HUES48 (cell line): ENCODE measurements around the gene SPIN1.
"Not testable (repeated sequence)": the region's sequence is repeated elsewhere in the genome, so short reads cannot be mapped to it uniquely, and the experiment has no call there.

Experiments
- H3K27ac ChIP-seq: one replicate; pipeline ENCODE4 v1.7.0; 2013; ENCODE audit warnings: low read depth, low read length, inconsistent platforms
- H3K27me3 ChIP-seq: 2 replicates; pipeline ENCODE4 v1.6.1; 2013; ENCODE audit warnings: mild to moderate bottlenecking, low read length; ENCODE audit not compliant: control insufficient read depth, insufficient read depth
- H3K36me3 ChIP-seq: 2 replicates; pipeline ENCODE4 v1.6.1; 2013; ENCODE audit warnings: low read length; ENCODE audit not compliant: control insufficient read depth, insufficient read depth
- H3K4me1 ChIP-seq: 2 replicates; pipeline ENCODE4 v1.6.1; 2013; ENCODE audit warnings: mild to moderate bottlenecking, low read length; ENCODE audit not compliant: control insufficient read depth, insufficient read depth
- H3K4me3 ChIP-seq: 2 replicates; pipeline ENCODE4 v1.5.1; 2013; ENCODE audit warnings: mild to moderate bottlenecking, low read depth, low read length
- H3K9ac ChIP-seq: 2 replicates; pipeline ENCODE4 v1.6.1; 2013; ENCODE audit warnings: mild to moderate bottlenecking, low read depth, low read length, moderate library complexity
- H3K9me3 ChIP-seq: 2 replicates; pipeline ENCODE4 v1.6.1; 2013; ENCODE audit warnings: low read length; ENCODE audit not compliant: control insufficient read depth, insufficient read depth

Gene SPIN1

DNA sequence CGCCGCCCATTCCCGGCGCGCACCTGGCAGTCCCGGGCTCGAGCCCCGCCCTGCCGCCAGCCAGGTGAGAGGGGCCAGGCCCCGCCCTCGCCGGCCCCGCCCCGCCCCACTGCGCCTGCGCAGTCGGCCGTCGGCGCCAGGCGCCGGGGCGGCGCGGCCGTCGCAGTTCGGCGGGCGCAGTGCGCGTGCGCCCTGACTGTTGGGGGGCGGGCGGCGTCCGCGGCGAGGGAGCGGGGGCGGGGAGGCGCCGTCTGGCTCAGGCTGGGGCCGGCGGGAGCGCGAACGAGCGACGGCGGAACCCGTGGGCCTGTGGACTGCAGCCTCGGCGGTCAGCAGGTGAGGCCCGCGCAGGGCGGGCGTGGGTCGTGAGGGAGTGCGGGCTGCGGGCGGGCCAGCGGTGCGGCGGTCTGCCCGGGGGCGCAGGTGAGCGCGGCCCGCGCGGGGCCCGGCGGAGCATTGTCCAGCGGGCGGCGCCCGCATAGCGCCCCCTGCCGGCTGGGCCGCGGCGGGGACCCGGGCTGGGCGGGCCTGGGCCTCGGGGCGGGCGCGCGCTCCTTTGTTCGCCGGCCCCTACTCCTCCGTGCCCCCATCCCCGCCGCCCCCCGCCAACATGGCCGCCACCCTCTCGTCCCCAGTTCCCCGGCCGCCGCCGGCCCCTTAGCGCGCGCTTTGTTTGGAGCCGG lies at the start of gene SPIN1:
TSS of gene SPIN1 (plus strand) at position 242 of the 683 bp plus-strand sequence. CDS start 38,096 bp downstream, outside the sequence.
- H3K36me3 ChIP-seq = peaks cover 9% of the 10 kb centered on the region
- peaks cover 43% of the 10 kb centered on the region for H3K4me1 ChIP-seq
- peak within 1 kb of the TSS; percentile 100 for H3K4me3 ChIP-seq
- no peaks in the 10 kb centered on the region for H3K9me3 ChIP-seq
- no peaks in the 10 kb centered on the region for H3K27me3 ChIP-seq
- peak within 1 kb of the TSS; percentile 96 for H3K27ac ChIP-seq
- H3K9ac ChIP-seq = peak within 1 kb of the TSS; percentile 98

DNA sequence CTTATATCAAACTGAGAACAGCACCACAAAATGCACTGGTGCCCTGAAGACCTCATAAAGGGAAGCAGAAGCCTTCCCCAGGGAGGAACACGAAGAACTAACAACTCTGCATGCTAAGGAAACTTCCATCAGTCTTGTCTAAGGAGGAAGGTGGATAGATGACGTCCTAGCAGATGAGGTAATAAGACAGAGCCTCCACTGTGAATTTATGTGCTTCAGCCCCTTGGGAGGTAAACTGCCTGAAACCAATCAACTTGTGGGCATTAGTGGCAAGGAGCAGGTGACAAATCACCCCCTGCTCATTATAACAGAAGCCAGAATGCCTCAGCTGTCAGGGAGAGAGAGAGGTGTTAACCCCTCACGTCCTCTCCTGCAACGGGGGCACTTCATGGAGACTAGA lies 48.9 kb upstream of the SPIN1 start:
- Histone ChIP-seq H3K4me1 (peaks cover 4% of the 10 kb centered on the region; the same call in 1 of the 2 replicates), H3K27ac (no peak overlapping the region), H3K27me3 (no peaks in the 10 kb centered on the region), H3K9me3 (no peaks in the 10 kb centered on the region), H3K4me3 (no peak overlapping the region), H3K9ac (no peak overlapping the region), H3K36me3 (no peaks in the 10 kb centered on the region)

DNA sequence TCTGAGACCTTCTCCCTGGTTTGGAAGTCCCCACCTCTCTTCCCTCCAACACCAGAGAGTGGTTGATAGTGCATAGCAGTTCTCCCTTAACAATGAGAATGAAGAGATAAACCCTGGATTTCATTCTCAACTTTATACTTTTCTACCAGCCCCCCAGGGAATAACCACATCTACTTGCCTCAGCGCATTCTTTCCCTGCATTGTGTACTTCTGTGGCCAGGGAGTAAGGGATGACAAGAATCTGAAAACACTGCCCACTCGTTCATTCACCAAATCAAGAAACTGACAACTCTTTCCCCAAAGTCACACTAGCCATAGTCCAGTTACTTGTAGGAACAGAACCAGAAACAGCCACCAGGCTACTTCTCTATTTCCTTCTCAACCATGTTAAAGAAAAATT lies 46.0 kb upstream of the SPIN1 start:
- Histone ChIP-seq H3K9me3 (no peaks in the 10 kb centered on the region), H3K4me3 (no peak overlapping the region), H3K36me3 (no peaks in the 10 kb centered on the region), H3K9ac (no peak overlapping the region), H3K4me1 (peaks cover 4% of the 10 kb centered on the region; the same call in 1 of the 2 replicates), H3K27ac (no peak overlapping the region), H3K27me3 (no peaks in the 10 kb centered on the region)

DNA sequence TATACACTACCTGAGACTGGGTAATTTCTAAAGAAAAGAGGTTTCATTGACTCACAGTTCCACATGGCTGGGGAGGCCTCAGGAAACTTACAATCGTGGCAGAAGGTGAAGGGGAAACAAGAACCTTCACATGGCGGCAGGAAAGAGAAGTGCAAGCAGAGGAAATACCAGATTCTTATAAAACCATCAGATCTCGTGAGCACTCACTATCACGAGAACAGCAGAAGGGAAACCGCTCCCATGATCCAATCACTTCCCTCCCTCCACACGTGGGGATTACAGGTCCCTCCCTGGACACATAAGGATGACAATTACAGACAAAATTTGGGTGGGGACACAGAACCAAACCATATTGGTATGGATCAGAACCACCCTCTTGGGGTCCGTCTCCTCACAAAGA lies 44.2 kb upstream of the SPIN1 start:
- Histone ChIP-seq H3K27ac (no peak overlapping the region), H3K27me3 (no peaks in the 10 kb centered on the region), H3K4me3 (no peak overlapping the region), H3K36me3 (no peaks in the 10 kb centered on the region), H3K9ac (no peak overlapping the region), H3K4me1 (no peaks in the 10 kb centered on the region), H3K9me3 (no peaks in the 10 kb centered on the region)

DNA sequence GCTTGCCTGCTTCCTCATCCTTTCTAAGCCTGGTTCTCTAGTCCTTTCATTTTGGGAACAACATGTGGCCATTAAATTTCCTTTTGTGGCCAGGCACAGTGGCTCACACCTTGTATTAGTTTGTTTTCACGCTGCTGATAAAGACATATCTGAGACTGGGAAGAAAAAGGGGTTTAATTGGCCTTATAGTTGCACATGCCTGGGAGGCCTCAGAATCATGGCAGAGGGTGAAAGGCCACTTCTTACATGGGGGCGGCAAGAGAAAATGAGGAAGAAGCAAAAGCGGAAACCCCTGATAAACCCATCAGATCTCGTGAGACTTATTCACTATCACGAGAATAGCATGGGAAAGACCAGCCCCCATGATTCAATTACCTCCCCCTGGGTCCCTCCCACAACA lies 37.9 kb upstream of the SPIN1 start:
- not testable (repeated sequence) for H3K4me3 ChIP-seq, H3K27ac ChIP-seq, H3K4me1 ChIP-seq, H3K9ac ChIP-seq, H3K27me3 ChIP-seq, H3K36me3 ChIP-seq, H3K9me3 ChIP-seq

DNA sequence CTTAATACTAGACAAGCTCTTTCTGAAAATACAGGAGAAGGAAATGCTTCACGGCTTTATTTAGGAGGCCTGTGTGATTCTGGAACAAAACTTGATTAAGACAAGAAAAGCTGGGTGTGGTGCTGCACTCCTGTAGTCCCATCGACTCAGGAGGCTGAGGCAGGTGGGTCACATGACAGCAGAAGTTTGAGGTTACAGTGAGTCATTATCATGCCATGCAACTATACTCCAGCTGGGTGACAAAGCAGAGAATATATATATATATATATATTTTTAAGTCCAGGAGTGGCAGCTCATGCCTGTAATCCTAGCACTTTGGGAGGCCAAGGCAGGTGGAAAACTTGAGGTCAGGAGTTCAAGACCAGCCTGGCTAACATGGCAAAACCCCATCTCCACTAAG lies 33.1 kb upstream of the SPIN1 start:
- Histone ChIP-seq H3K27me3 (no peaks in the 10 kb centered on the region), H3K9me3 (no peaks in the 10 kb centered on the region), H3K27ac (no peak overlapping the region), H3K4me3 (no peak overlapping the region), H3K9ac (no peak overlapping the region), H3K4me1 (no peaks in the 10 kb centered on the region), H3K36me3 (no peaks in the 10 kb centered on the region)

DNA sequence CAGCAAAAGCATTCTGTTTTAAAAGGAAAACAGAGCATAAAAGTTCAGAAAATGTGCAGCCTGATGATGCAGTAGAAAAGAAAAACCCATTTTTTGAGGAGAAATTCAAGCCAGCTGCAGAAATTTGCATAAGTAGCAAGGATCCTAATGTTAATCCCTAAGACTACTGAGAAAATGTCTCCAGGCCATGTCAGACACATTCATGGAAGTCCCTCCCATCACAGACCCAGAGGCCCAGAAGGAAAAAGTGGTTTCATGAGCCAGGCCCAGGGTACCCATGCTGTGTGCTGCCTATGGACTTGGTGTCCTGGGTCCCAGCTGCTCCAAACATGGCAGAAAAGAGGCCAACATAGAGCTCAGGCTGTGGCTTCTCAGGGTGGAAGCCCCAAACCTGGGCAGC lies 31.0 kb upstream of the SPIN1 start:
- not testable (repeated sequence) for H3K4me3 ChIP-seq, H3K36me3 ChIP-seq, H3K9ac ChIP-seq

DNA sequence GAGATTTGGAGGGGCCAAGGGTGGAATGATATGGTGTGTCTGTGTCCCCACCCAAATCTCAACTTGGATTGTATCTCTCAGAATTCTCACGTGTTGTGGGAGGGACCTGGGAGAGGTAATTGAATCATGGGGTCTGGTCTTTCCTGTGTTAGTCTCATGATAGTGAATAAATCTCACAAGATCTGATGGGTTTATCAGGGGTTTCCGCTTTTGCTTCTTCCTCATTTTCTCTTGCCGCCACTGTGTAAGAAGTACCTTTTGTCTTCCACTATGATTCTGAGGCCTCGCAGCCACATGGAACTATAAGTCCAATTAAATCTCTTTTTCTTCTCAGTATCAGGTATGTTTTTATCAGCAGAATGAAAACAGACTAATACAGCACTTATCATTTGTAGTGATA lies 29.5 kb upstream of the SPIN1 start:
- Histone ChIP-seq H3K4me1 (no peaks in the 10 kb centered on the region), H3K27ac (no peak overlapping the region), H3K4me3 (no peak overlapping the region), H3K9me3 (no peaks in the 10 kb centered on the region), H3K27me3 (no peaks in the 10 kb centered on the region), H3K9ac (no peak overlapping the region), H3K36me3 (no peaks in the 10 kb centered on the region)

More for the DNA sequence above, 31.0 kb upstream of the SPIN1 start:
- not testable (repeated sequence) for H3K4me1 ChIP-seq, H3K27me3 ChIP-seq, H3K9me3 ChIP-seq, H3K27ac ChIP-seq

DNA sequence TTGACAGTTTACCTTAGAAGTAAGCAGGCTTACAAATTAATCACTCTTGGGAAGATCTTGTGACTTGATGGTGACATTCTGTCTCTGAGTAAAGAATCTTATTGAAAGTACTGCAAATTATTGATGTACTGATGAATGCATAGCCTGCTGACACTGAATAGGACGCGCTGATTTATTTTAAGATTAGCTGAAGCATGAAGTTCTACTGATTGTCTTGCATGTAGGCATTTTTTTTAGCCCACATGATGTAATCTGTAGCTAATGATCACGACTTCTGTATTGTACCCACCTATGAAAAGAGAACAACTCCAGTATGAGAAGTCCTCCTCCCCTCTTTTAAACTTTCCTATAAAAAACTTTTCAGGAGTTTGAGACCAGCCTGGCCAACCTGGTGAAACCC lies 28.3 kb upstream of the SPIN1 start:
- Histone ChIP-seq H3K9me3 (no peaks in the 10 kb centered on the region), H3K27me3 (no peaks in the 10 kb centered on the region), H3K4me1 (no peaks in the 10 kb centered on the region), H3K36me3 (no peaks in the 10 kb centered on the region), H3K27ac (no peak overlapping the region), H3K4me3 (no peak overlapping the region), H3K9ac (no peak overlapping the region)

DNA sequence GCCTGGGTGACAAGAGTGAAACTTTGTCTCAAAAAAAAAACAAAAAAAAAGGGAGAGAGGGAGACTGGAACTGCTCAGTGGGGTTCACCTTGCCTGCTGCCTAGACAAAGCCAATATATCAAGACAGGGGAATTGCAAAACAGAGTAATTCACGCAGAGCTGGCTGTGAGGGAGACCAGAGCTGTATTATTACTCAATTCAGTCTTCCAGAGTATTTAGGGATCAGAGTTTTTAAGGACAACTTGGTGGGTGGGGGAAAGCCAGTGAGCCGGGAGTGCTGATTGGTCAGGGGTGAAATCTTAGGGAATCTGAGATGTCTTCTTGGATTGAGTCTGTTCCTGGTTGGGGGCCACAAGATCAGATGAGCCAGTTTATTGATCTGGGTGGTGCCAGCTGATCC lies 25.6 kb upstream of the SPIN1 start:
- Histone ChIP-seq H3K27me3 (no peaks in the 10 kb centered on the region), H3K9me3 (no peaks in the 10 kb centered on the region), H3K4me1 (no peaks in the 10 kb centered on the region), H3K9ac (no peak overlapping the region), H3K4me3 (no peak overlapping the region), H3K36me3 (no peaks in the 10 kb centered on the region), H3K27ac (no peak overlapping the region)

DNA sequence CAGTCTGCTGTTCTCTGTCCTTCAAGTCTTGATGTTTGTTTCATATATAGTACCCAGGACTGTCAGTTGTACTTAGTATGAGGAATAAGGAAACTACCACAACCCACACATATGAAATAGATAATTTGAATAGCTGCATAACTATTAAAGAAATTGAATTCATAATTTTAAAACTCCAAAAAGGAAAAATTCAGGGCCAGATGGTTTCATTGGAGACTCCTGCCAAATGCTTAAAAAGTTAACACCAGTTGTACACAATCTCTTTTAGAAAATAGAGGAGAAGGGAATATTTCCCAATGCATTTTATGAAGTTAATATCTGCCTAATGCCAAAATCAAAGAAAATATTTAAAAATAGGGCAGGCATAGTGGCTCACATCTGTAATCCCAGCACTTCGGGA lies 24.6 kb upstream of the SPIN1 start:
- Histone ChIP-seq H3K27ac (no peak overlapping the region), H3K9ac (no peak overlapping the region), H3K4me3 (no peak overlapping the region), H3K27me3 (no peaks in the 10 kb centered on the region), H3K4me1 (no peaks in the 10 kb centered on the region), H3K9me3 (no peaks in the 10 kb centered on the region; the same call in 1 of the 2 replicates), H3K36me3 (no peaks in the 10 kb centered on the region)
